H1 (cell line): ENCODE measurements around the gene GLP1R. TPM values are rescaled to one million over a fixed set of nuclear protein-coding genes. Genes with fewer than 3 reads are reported as not detected.

ENCODE experiments used
- CTCF ChIA-PET: fragments of 300-600 bp; sonication (Branson Sonifier 250); formaldehyde crosslinking; loops from one replicate; lab custom pipeline; 2021; ENCODE audit not compliant: partially characterized antibody; lab: Charles Lee
- POLR2A ChIA-PET: fragments of 300-600 bp; sonication (Branson Sonifier 250); formaldehyde crosslinking; loops from one replicate; lab custom pipeline; 2021; ENCODE audit warnings: inconsistent platforms; ENCODE audit not compliant: partially characterized antibody; lab: Charles Lee
- DNase-seq, 2 experiments: peaks; one replicate each; pipeline versions ENCODE4 v3.0.0 to v3.0.0-alpha.2; 2010 to 2022; ENCODE audit warnings: low spot score in 2 of 2, low read depth in 1 of 2, mixed read lengths in 1 of 2
- FAIRE-seq: peaks from 2 replicates; lab custom pipeline; 2011; peaks lifted over from hg19 to GRCh38; lab: Jason Lieb, UNC
- H2AFZ ChIP-seq: 2 replicates; pipeline ENCODE4 v1.8.1; 2012; ENCODE audit warnings: low read length, inconsistent platforms
- H2AK5ac ChIP-seq: 2 replicates; pipeline ENCODE4 v1.6.1; 2013; ENCODE audit warnings: low read depth, low read length
- H2BK120ac ChIP-seq: replicated peaks from 2 replicates; pipeline ENCODE3; 2013; ENCODE audit warnings: low read depth, low read length, inconsistent platforms
- H2BK12ac ChIP-seq: 2 replicates; pipeline ENCODE4 v1.6.1; 2013; ENCODE audit warnings: low read depth, low read length
- H2BK15ac ChIP-seq: 2 replicates; pipeline ENCODE4 v1.6.1; 2013; ENCODE audit warnings: low read length
- H2BK20ac ChIP-seq: 2 replicates; pipeline ENCODE4 v1.6.1; 2013; ENCODE audit warnings: low read length
- H2BK5ac ChIP-seq: 2 replicates; pipeline ENCODE4 v1.6.1; 2013; ENCODE audit warnings: low read depth, low read length
- H3K14ac ChIP-seq: 2 replicates; pipeline ENCODE4 v1.6.1; 2013; ENCODE audit warnings: inconsistent platforms; ENCODE audit not compliant: insufficient read length
- H3K18ac ChIP-seq: 2 replicates; pipeline ENCODE4 v1.6.1; 2013; ENCODE audit warnings: low read length; ENCODE audit errors: extremely low read depth
- H3K23ac ChIP-seq: 2 replicates; pipeline ENCODE4 v1.6.1; 2013; ENCODE audit warnings: inconsistent platforms; ENCODE audit not compliant: insufficient read length
- H3K23me2 ChIP-seq: 2 replicates; pipeline ENCODE4 v1.6.1; 2013; ENCODE audit warnings: low read depth, low read length
- H3K27ac ChIP-seq: 2 replicates; pipeline ENCODE4 v1.6.1; 2011; ENCODE audit warnings: low read depth, low read length, inconsistent platforms
- H3K27me3 ChIP-seq, 4 experiments: replicated peaks in 1 of 4; 1 replicate in 1 of 4; 2 replicates in 3 of 4; pipeline versions ENCODE4 v1.6.1 to v1.8.1; 2011 to 2013; ENCODE audit warnings: low read length in 3 of 4, mild to moderate bottlenecking in 3 of 4, inconsistent platforms in 2 of 4, mixed read lengths in 2 of 4, moderate library complexity in 1 of 4; ENCODE audit not compliant: control insufficient read depth in 3 of 4, insufficient read depth in 3 of 4; ENCODE audit errors: extremely low read depth in 1 of 4
- H3K36me3 ChIP-seq, 4 experiments: 2 replicates each; pipeline versions ENCODE4 v1.6.1 to v1.8.1; 2011 to 2013; ENCODE audit warnings: mild to moderate bottlenecking in 4 of 4, low read length in 3 of 4, moderate library complexity in 2 of 4, control low read depth in 1 of 4, inconsistent platforms in 1 of 4; ENCODE audit not compliant: insufficient read depth in 4 of 4, control insufficient read depth in 2 of 4
- H3K4ac ChIP-seq: replicated peaks from 2 replicates; pipeline ENCODE3; 2013; ENCODE audit warnings: low read length, low read depth, mixed read lengths, inconsistent platforms; ENCODE audit not compliant: insufficient read length
- H3K4me1 ChIP-seq, 4 experiments: replicated peaks in 1 of 4; 1 replicate in 1 of 4; 2 replicates in 3 of 4; pipeline versions ENCODE4 v1.6.1 to v1.8.1; 2011 to 2013; ENCODE audit warnings: low read length in 3 of 4, inconsistent platforms in 2 of 4, mixed read lengths in 1 of 4; ENCODE audit not compliant: insufficient read depth in 4 of 4, control insufficient read depth in 3 of 4
- H3K4me2 ChIP-seq, 2 experiments: 2 replicates each; pipeline versions ENCODE4 v1.6.1 to v1.8.1; 2011 to 2013; ENCODE audit warnings: low read depth in 2 of 2, low read length in 2 of 2, control low read depth in 1 of 2, inconsistent platforms in 1 of 2, mild to moderate bottlenecking in 1 of 2; ENCODE audit not compliant: insufficient read depth in 1 of 2
- H3K4me3 ChIP-seq, 4 experiments: fragments of 200-600, 300-600 bp in 1 of 4; sonication (generic), shearing (Covaris generic), sonication (Bioruptor Twin) in 1 of 4; 2 replicates each; pipeline versions ENCODE4 v1.5.1 to v1.8.1; 2011 to 2016; ENCODE audit warnings: low read length in 4 of 4, low read depth in 3 of 4, control low read depth in 2 of 4, inconsistent platforms in 2 of 4, mild to moderate bottlenecking in 2 of 4, mixed read lengths in 1 of 4, moderate library complexity in 1 of 4; ENCODE audit not compliant: insufficient read depth in 2 of 4; ENCODE audit errors: extremely low read depth in 1 of 4
- H3K56ac ChIP-seq: replicated peaks from 2 replicates; pipeline ENCODE3; 2013; ENCODE audit warnings: low read depth, mild to moderate bottlenecking, mixed read lengths, low read length, inconsistent platforms; ENCODE audit not compliant: insufficient read length
- H3K79me1 ChIP-seq: 2 replicates; pipeline ENCODE4 v1.6.1; 2013; ENCODE audit warnings: low read depth, low read length, control low read depth
- H3K79me2 ChIP-seq, 2 experiments: 2 replicates each; pipeline versions ENCODE4 v1.6.1 to v1.8.1; 2012 to 2013; ENCODE audit warnings: low read length in 2 of 2, mild to moderate bottlenecking in 2 of 2, inconsistent platforms in 1 of 2; ENCODE audit not compliant: insufficient read depth in 2 of 2, control insufficient read depth in 1 of 2
- H3K9ac ChIP-seq, 4 experiments: replicated peaks in 1 of 4; 1 replicate in 1 of 4; 2 replicates in 3 of 4; pipeline versions ENCODE4 v1.6.1 to v1.8.1; 2011 to 2013; ENCODE audit warnings: low read depth in 3 of 4, low read length in 3 of 4, control low read depth in 2 of 4, mild to moderate bottlenecking in 2 of 4, moderate library complexity in 2 of 4, inconsistent platforms in 1 of 4; ENCODE audit errors: extremely low read depth in 1 of 4
- H3K9me3 ChIP-seq, 2 experiments: 2 replicates each; pipeline versions ENCODE4 v1.6.1 to v1.8.1; 2012 to 2013; ENCODE audit warnings: mild to moderate bottlenecking in 2 of 2, moderate library complexity in 2 of 2, control low read depth in 1 of 2, inconsistent platforms in 1 of 2, low read depth in 1 of 2, low read length in 1 of 2, mixed read lengths in 1 of 2; ENCODE audit not compliant: insufficient read depth in 2 of 2
- H4K20me1 ChIP-seq, 2 experiments: replicated peaks in 1 of 2; 2 replicates each; pipeline versions ENCODE3 to v1.8.1; 2011 to 2013; ENCODE audit warnings: inconsistent platforms in 2 of 2, low read length in 2 of 2, mild to moderate bottlenecking in 1 of 2; ENCODE audit not compliant: insufficient read depth in 2 of 2, control insufficient read depth in 1 of 2
- H4K5ac ChIP-seq: 2 replicates; pipeline ENCODE4 v1.6.1; 2013; ENCODE audit warnings: low read length, low read depth, mixed read lengths, inconsistent platforms; ENCODE audit not compliant: insufficient read length
- H4K8ac ChIP-seq: 2 replicates; pipeline ENCODE4 v1.8.0; 2013; ENCODE audit warnings: mild to moderate bottlenecking, moderate library complexity, low read length, inconsistent platforms; ENCODE audit not compliant: insufficient read depth; ENCODE audit errors: extremely low read depth
- H4K91ac ChIP-seq: replicated peaks from 2 replicates; pipeline ENCODE3; 2013; ENCODE audit warnings: low read length, mixed read lengths, inconsistent platforms; ENCODE audit not compliant: insufficient read length
- EZH2 ChIP-seq: fragments of 200-600 bp; sonication (generic); IDR thresholded peaks from 2 replicates; pipeline ENCODE4 v1.7.1; 2012; ENCODE audit warnings: low read depth, mild to moderate bottlenecking, moderate library complexity, low read length, inconsistent platforms; ENCODE audit not compliant: severe bottlenecking
- KDM4A ChIP-seq: IDR thresholded peaks from one replicate; pipeline ENCODE4 v1.7.1; 2012; ENCODE audit warnings: low read depth, mild to moderate bottlenecking, moderate library complexity, low read length, inconsistent platforms; ENCODE audit not compliant: severe bottlenecking
- POLR2A ChIP-seq, 2 experiments: IDR thresholded peaks; 1 replicate in 1 of 2; 2 replicates in 1 of 2; pipeline ENCODE4 v1.6.1; 2011; ENCODE audit warnings: low read depth in 2 of 2, low read length in 2 of 2, mild to moderate bottlenecking in 2 of 2; ENCODE audit errors: control extremely low read depth in 1 of 2
- RNF2 ChIP-seq: fragments of 200-900, 300-1000 bp; sonication (generic); IDR thresholded peaks from 2 replicates; pipeline ENCODE4 v1.7.1; 2016; ENCODE audit warnings: borderline replicate concordance, low read depth, mild to moderate bottlenecking, antibody characterized with exemption, low read length; ENCODE audit not compliant: poor library complexity, severe bottlenecking; ENCODE audit errors: missing control alignments
- TCF12 ChIP-seq: IDR thresholded peaks from 2 replicates; pipeline ENCODE4 v1.6.1; 2011; ENCODE audit warnings: low read depth, mild to moderate bottlenecking, low read length
- TEAD4 ChIP-seq: IDR thresholded peaks from 2 replicates; pipeline ENCODE4 v1.6.1; 2012; ENCODE audit warnings: low read depth, low read length, inconsistent platforms, mixed read lengths
- WGBS, 2 experiments: shearing (Covaris generic) in 1 of 2; methylation state at CpG; one replicate each; pipeline versions ENCODE4 v1.1.6 to v1.1.7; 2013 to 2015; ENCODE audit warnings: low lambda C conversion rate in 2 of 2, mixed read lengths in 2 of 2, inconsistent platforms in 1 of 2, low coverage in 1 of 2, missing lambda C conversion rate in 1 of 2; ENCODE audit not compliant: insufficient replicate concordance in 2 of 2, insufficient coverage in 1 of 2, insufficient read length in 1 of 2; ENCODE audit errors: extremely low coverage in 1 of 2, missing lambda C conversion rate in 1 of 2; 5-methylcytosine and 5-hydroxymethylcytosine counted together
- polyA plus RNA-seq, 7 experiments: library from polyadenylated mRNA; depleted of rRNA in 3 of 7; stranded (reverse) in 5 of 7; unstranded in 2 of 7; fragments of >200 nt in 5 of 7; fragments of 200-250 nt in 2 of 7; gene quantifications; 1 replicate in 5 of 7; 2 replicates in 1 of 7; 4 replicates in 1 of 7; pipeline versions ENCODE4 v1.2.1 to v1.2.3, GENCODE V29; 2011 to 2013; ENCODE audit warnings: missing spikeins in 2 of 7, mixed read lengths in 2 of 7
- total RNA-seq: library from RNA; stranded (reverse); fragmentation: NEBNext Ultra II Directional; extraction: Animal tissue kit (Norgen Biotek cat#: 25700); gene quantifications from 2 replicates; pipeline ENCODE4 v1.2.1, GENCODE V29; 2021

Gene GLP1R
- total and polyA plus RNA-seq, 2 of the 8 experiments (the other 6 are each of a cell fraction or from before 2014, with no cell fraction given), result 2.6 to 2.7 TPM

- Histone ChIP-seq H4K5ac (no peak overlapping the region), H2AFZ (no peak overlapping the region), H4K91ac (no peak overlapping the region), H3K27me3 (no peaks in the 10 kb centered on the region), H3K56ac (no peak overlapping the region), H2BK120ac (no peak overlapping the region), H3K36me3 (no peaks in the 10 kb centered on the region), H3K4me2 (no peak overlapping the region), H2BK12ac (no peak overlapping the region), H4K8ac (no peak overlapping the region), H3K18ac (no peak overlapping the region), H3K79me1 (no peaks in the 10 kb centered on the region), H3K23ac (no peak overlapping the region), H2BK5ac (no peak overlapping the region), H3K23me2 (no peaks in the 10 kb centered on the region; the same call in 1 of the 2 replicates), H3K4me3 (no peak overlapping the region), H4K20me1 (no peaks in the 10 kb centered on the region), H3K79me2 (no peaks in the 10 kb centered on the region), H2BK20ac (no peak overlapping the region), H3K27ac (no peak overlapping the region), H3K4ac (no peak overlapping the region), H2BK15ac (no peak overlapping the region), H3K9me3 (no peaks in the 10 kb centered on the region), H3K9ac (no peak overlapping the region), H2AK5ac (no peak overlapping the region; the same call in 1 of the 2 replicates), H3K4me1 (peaks cover 8 to 31% (median 10%) of the 10 kb centered on the region in 4 experiments), H3K14ac (no peak overlapping the region)
- no peak for DNase-seq
- FAIRE-seq, result no peak
- CTCF ChIA-PET, result interaction anchor here (0.9 to 12.5 kb wide), 10 partner anchors 11 to 218 kb away, joined by 4 to 153 read pairs (median 32); no protein-coding TSS in a partner anchor
- POLR2A ChIA-PET, result no interaction called here
- WGBS, 2 experiments, result 86% methylated on average over 4 of the region's 4 CpGs; no CpG with 5 or more reads in 1 of the 2 experiments
- no peak for TF ChIP-seq POLR2A (IDR thresholded peaks at IDR 0.05; ENCODE audit: control extremely low read depth in 1 of 2, low read depth in 2 of 2, low read length in 2 of 2)
- no peak for TF ChIP-seq RNF2
- no peak for TF ChIP-seq EZH2
- no peak for TF ChIP-seq TEAD4
- no peak for TF ChIP-seq KDM4A
- no peak for TF ChIP-seq TCF12
These were observed 41.5 kb downstream of the GLP1R start for GRCh38 chr6:39090036-39090435.
